K562 (cell line): ENCODE results near the gene FBRS. TPM values are rescaled to one million over a fixed set of nuclear protein-coding genes. Genes with fewer than 3 reads are reported as not detected.

ENCODE experiments used
- ATAC-seq: fragments of 200-7000 bp; cut with Tn5 transposase; 3 replicates; pipeline ENCODE4 v1.9.1; 2020; ENCODE audit warnings: moderate library complexity
- BruUV-seq: library from RNA; stranded (reverse); fragments of 400-500 nt; replicated peaks from 2 replicates; lab custom pipeline; 2021; lab: Mats Ljungman, UMichigan
- CTCF ChIA-PET: fragments of 300-600 bp; formaldehyde crosslinking; extraction: SDS; loops from one replicate; lab custom pipeline; 2021; ENCODE audit warnings: low intra/inter-chr PET ratio; lab: Yijun Ruan, JAX
- POLR2A ChIA-PET: fragments of 300-600, 350-650 bp; sonication (Branson Sonifier 250); formaldehyde crosslinking; extraction: SDS; loops from one replicate; lab custom pipeline; 2021; ENCODE audit warnings: antibody characterized with exemption, inconsistent platforms; lab: Yijun Ruan, JAX
- DNase-seq, 4 experiments: peaks; one replicate each; pipeline versions ENCODE4 v3.0.0 to v3.0.0-alpha.2; 2011 to 2018; ENCODE audit warnings: low spot score in 3 of 4, mixed read lengths in 3 of 4; ENCODE audit errors: extremely low read depth in 1 of 4
- FAIRE-seq: peaks from 2 replicates; lab custom pipeline; 2011; peaks lifted over from hg19 to GRCh38; lab: Jason Lieb, UNC
- H2AFZ ChIP-seq: 2 replicates; pipeline ENCODE4 v1.6.0; 2011; ENCODE audit warnings: low read depth, low read length, control low read depth, inconsistent platforms
- H3K27ac ChIP-seq: fragments of 200-600 bp; 3 replicates; pipeline ENCODE4 v1.8.0; 2011; ENCODE audit warnings: low read depth, mild to moderate bottlenecking, control low read depth, inconsistent platforms, low read length, moderate library complexity, mixed read lengths; ENCODE audit errors: extremely low read depth
- H3K27me3 ChIP-seq, 2 experiments: fragments of 300-600 bp in 1 of 2; 2 replicates in 1 of 2; 3 replicates in 1 of 2; pipeline versions ENCODE4 v1.6.0 to v1.8.0; 2011; ENCODE audit warnings: inconsistent platforms in 2 of 2, low read length in 2 of 2, mild to moderate bottlenecking in 1 of 2, mixed read lengths in 1 of 2, moderate library complexity in 1 of 2; ENCODE audit not compliant: control insufficient read depth in 2 of 2, insufficient read depth in 2 of 2
- H3K36me3 ChIP-seq: fragments of 300-600 bp; 3 replicates; pipeline ENCODE4 v1.8.0; 2011; ENCODE audit warnings: mild to moderate bottlenecking, low read length, inconsistent platforms; ENCODE audit not compliant: control insufficient read depth, insufficient read depth
- H3K4me1 ChIP-seq, 2 experiments: fragments of 200-600 bp in 1 of 2; replicated peaks in 1 of 2; 2 replicates in 1 of 2; 3 replicates in 1 of 2; pipeline versions ENCODE4 v1.5.1 to v1.8.0; 2011; ENCODE audit warnings: inconsistent platforms in 2 of 2, low read length in 2 of 2, mild to moderate bottlenecking in 1 of 2, mixed read lengths in 1 of 2, moderate library complexity in 1 of 2; ENCODE audit not compliant: control insufficient read depth in 2 of 2, insufficient read depth in 2 of 2
- H3K4me2 ChIP-seq: 2 replicates; pipeline ENCODE4 v1.6.1; 2011; ENCODE audit warnings: low read length, control low read depth, inconsistent platforms, mixed read lengths; ENCODE audit not compliant: insufficient read depth
- H3K4me3 ChIP-seq: fragments of 200-600 bp; sonication (generic), shearing (Covaris generic); 2 replicates; pipeline ENCODE4 v1.5.1; 2016; ENCODE audit warnings: control low read depth, inconsistent platforms
- H3K79me2 ChIP-seq: fragments of 200-600 bp; 3 replicates; pipeline ENCODE4 v1.8.0; 2011; ENCODE audit warnings: low read length, inconsistent platforms; ENCODE audit not compliant: control insufficient read depth, insufficient read depth
- H3K9ac ChIP-seq, 2 experiments: 2 replicates each; pipeline versions ENCODE4 v1.6.0 to v1.6.1; 2011; ENCODE audit warnings: low read depth in 2 of 2, low read length in 2 of 2, control low read depth in 1 of 2, inconsistent platforms in 1 of 2, mild to moderate bottlenecking in 1 of 2, mixed read lengths in 1 of 2; ENCODE audit not compliant: insufficient read depth in 1 of 2
- H3K9me1 ChIP-seq: one replicate; pipeline ENCODE4 v1.6.0; 2011; ENCODE audit warnings: inconsistent platforms, mild to moderate bottlenecking, low read length, moderate library complexity; ENCODE audit not compliant: control insufficient read depth, insufficient read depth
- H3K9me3 ChIP-seq: replicated peaks from 2 replicates; pipeline ENCODE4 v1.5.1; 2011; ENCODE audit warnings: low read depth, low read length, inconsistent platforms; ENCODE audit not compliant: control insufficient read depth, insufficient read depth
- H4K20me1 ChIP-seq: replicated peaks from 2 replicates; pipeline ENCODE4 v1.6.1; 2011; ENCODE audit warnings: low read length, inconsistent platforms, mixed read lengths; ENCODE audit not compliant: control insufficient read depth, insufficient read depth
- ATF2 ChIP-seq: sonication (generic); formaldehyde crosslinking; IDR thresholded peaks from 2 replicates; pipeline ENCODE4 v1.8.1; 2022; ENCODE audit warnings: missing genetic modification reagents
- CHCHD3 ChIP-seq: fragments of 250-450 bp; sonication (Bioruptor Pico); IDR thresholded peaks from 2 replicates; pipeline ENCODE4 v2.1.2; 2022; ENCODE audit warnings: mild to moderate bottlenecking
- ELF1 ChIP-seq: fragments of 200-800 bp; sonication (Bioruptor generic); IDR thresholded peaks from 2 replicates; pipeline ENCODE4 v1.6.1; 2016; ENCODE audit warnings: missing genetic modification characterization, missing compliant biosample characterization
- GABPB2 ChIP-seq: fragments of 250-450 bp; sonication (Bioruptor Pico); conservative IDR thresholded peaks from 2 replicates; pipeline ENCODE4 v1.5.1; 2021; ENCODE audit warnings: mild to moderate bottlenecking
- HMG20A ChIP-seq: fragments of 450-650 bp; formaldehyde crosslinking; conservative IDR thresholded peaks from 2 replicates; pipeline ENCODE4 v1.4.0; 2020; ENCODE audit warnings: mild to moderate bottlenecking, mixed read lengths
- NFRKB ChIP-seq: fragments of 450-650 bp; IDR thresholded peaks from 2 replicates; pipeline ENCODE4 v1.6.1; 2016; ENCODE audit warnings: low read depth
- PURB ChIP-seq: sonication (generic); formaldehyde crosslinking; IDR thresholded peaks from 2 replicates; pipeline ENCODE4 v1.9.0; 2021; ENCODE audit warnings: low read depth, mild to moderate bottlenecking, missing genetic modification reagents
- TAF15 ChIP-seq: fragments of 200-400 bp; formaldehyde crosslinking; IDR thresholded peaks from 2 replicates; pipeline ENCODE4 v1.6.1; 2017; ENCODE audit warnings: mild to moderate bottlenecking, low read depth, low read length, moderate library complexity
- TFAP4 ChIP-seq: sonication (generic); formaldehyde crosslinking; IDR thresholded peaks from 2 replicates; pipeline ENCODE4 v1.8.0; 2022; ENCODE audit warnings: missing genetic modification reagents, mild to moderate bottlenecking, moderate library complexity, borderline replicate concordance
- ZKSCAN1 ChIP-seq: fragments of 150-350 bp; IDR thresholded peaks from 2 replicates; pipeline ENCODE4 v1.6.1; 2016; ENCODE audit warnings: low read depth, low read length
- ZNF707 ChIP-seq: fragments of 250-450 bp; sonication (Bioruptor Pico); conservative IDR thresholded peaks from 2 replicates; pipeline ENCODE4 v1.8.0; 2022; ENCODE audit warnings: inconsistent platforms, mild to moderate bottlenecking, moderate library complexity
- WGBS: fragments of 100-300 bp; shearing (Covaris generic); methylation state at CpG from one replicate; pipeline ENCODE4 v1.1.6; 2016; ENCODE audit warnings: low coverage, mixed read lengths; ENCODE audit not compliant: insufficient coverage; ENCODE audit errors: missing lambda C conversion rate; 5-methylcytosine and 5-hydroxymethylcytosine counted together
- in situ Hi-C: fragments of 300-500 bp; cut with MboI; formaldehyde crosslinking; loops from 4 replicates; pipeline ENCODE4 v1.15.0; 2018; ENCODE audit warnings: inconsistent platforms, mixed read lengths
- intact Hi-C: fragments of 100-400 bp; cut with micrococcal nuclease; formaldehyde crosslinking; loops from 2 replicates; pipeline ENCODE4 v1.14.2; 2022
- polyA plus RNA-seq, 8 experiments: library from polyadenylated mRNA; depleted of rRNA in 4 of 8; stranded (reverse) in 5 of 8; unstranded in 3 of 8; fragments of >200 nt; fragmentation: Nextera tagmentation in 2 of 8; fragmentation: Illumina TruSeq in 1 of 8; extraction: Ambion mirVana in 2 of 8; extraction: Trizol in 1 of 8; gene quantifications; 2 replicates each; pipeline versions ENCODE4 v1.2.1 to v1.2.3, GENCODE V29; 2011 to 2014; ENCODE audit warnings: inconsistent platforms in 1 of 8, missing spikeins in 1 of 8
- total RNA-seq, 7 experiments: library from RNA; depleted of rRNA in 6 of 7; stranded (reverse); fragments of >200 nt in 6 of 7; fragmentation: Illumina TruSeq in 2 of 7; extraction: Trizol in 2 of 7; gene quantifications; 2 replicates each; pipeline versions ENCODE4 v1.2.1 to v1.2.3, GENCODE V29; 2011 to 2021; ENCODE audit warnings: low replicate concordance in 1 of 7

FBRS gene
- total and polyA plus RNA-seq, 9 of the 15 experiments (the other 6 are each of a cell fraction or from before 2014, with no cell fraction given): 0.32 to 59.5 (median 13.1) TPM

- TF ChIP-seq PURB (CRISPR knock-in tag): no peak
- no peak for TF ChIP-seq NFRKB
- TF ChIP-seq GABPB2 (CRISPR knock-in tag): no peak
Measured at GRCh38 chr16:30658731-30659506, 688 bp downstream of the FBRS start (continued).

GRCh38 chr16:30659507-30660423 is 1.5 kb downstream of the FBRS start:
- Histone ChIP-seq H4K20me1 (0 out of 2 replicates have a peak, but pooled peaks cover 4% of the 10 kb centered on the region), H3K27ac (peak overlapping the region; percentile 99), H3K79me2 (peaks cover 48% of the 10 kb centered on the region), H3K9ac (peak overlapping the region; percentile 97), H3K27me3 (no peaks in the 10 kb centered on the region), H3K4me3 (peak overlapping the region; percentile 90), H3K4me2 (peak overlapping the region; percentile 89), H3K9me3 (no peaks in the 10 kb centered on the region), H2AFZ (0 out of 2 replicates have a peak overlapping the region, but pooled peaks have one; percentile 23), H3K4me1 (peaks cover 20 to 54% of the 10 kb centered on the region in 2 experiments; a peak in 4 of 5 replicates), H3K36me3 (peaks cover 68% of the 10 kb centered on the region; the same call in 2 of the 3 replicates), H3K9me1 (peaks cover 4% of the 10 kb centered on the region)
- FAIRE-seq (no peak), DNase-seq (peak in 2 of 4 experiments; percentile 39 to 66), ATAC-seq (no peak; the same call in 2 of the 3 replicates)
- intact Hi-C loops: loop anchor here (2.0 to 10.0 kb wide), 5 partner anchors 39 to 595 kb away; partner anchors contain the start of genes ALDOA, FBXL19, SRCAP and TBX6
- BruUV-seq: no TSS peak
- ChIA-PET POLR2A (interaction anchor here (0.5 to 2.0 kb wide), 21 partner anchors 7 to 542 kb away, joined by 3 to 9 read pairs (median 3); partner anchors contain the start of genes DCTPP1, PRR14, ZNF688 and ZNF689), CTCF (interaction anchor here (0.7 to 1.0 kb wide), 2 partner anchors 154 to 262 kb away, joined by 5 read pairs; no protein-coding TSS in a partner anchor)
- in situ Hi-C loops: no loop called here
- under 1% methylated on average over 70 of the region's 84 CpGs for WGBS
- TF ChIP-seq TAF15: 0 out of 2 replicates have a peak, but pooled peaks have one; percentile 60
- peak; percentile 12; the same call in 1 of the 2 replicates for TF ChIP-seq TFAP4 (CRISPR knock-in tag)
- no peak for TF ChIP-seq ZNF707 (CRISPR knock-in tag)
- no peak for TF ChIP-seq ELF1
- TF ChIP-seq ZKSCAN1: 0 out of 2 replicates have a peak, but pooled peaks have one; percentile 13
- TF ChIP-seq HMG20A (CRISPR knock-in tag): no peak
- no peak for TF ChIP-seq ATF2 (CRISPR knock-in tag)
- no peak for TF ChIP-seq CHCHD3 (CRISPR knock-in tag)
